ENCODE data around the gene NME5. TPM values are rescaled to one million over a fixed set of nuclear protein-coding genes. Genes with fewer than 3 reads are reported as not detected.
A peak's percentile ranks its signal among the peaks of the same experiment; 100 is the strongest.

The NME5 gene
- total and polyA plus RNA-seq, 9 of the 15 experiments (the other 6 are each of a cell fraction or from before 2014, with no cell fraction given), result not detected

DNA sequence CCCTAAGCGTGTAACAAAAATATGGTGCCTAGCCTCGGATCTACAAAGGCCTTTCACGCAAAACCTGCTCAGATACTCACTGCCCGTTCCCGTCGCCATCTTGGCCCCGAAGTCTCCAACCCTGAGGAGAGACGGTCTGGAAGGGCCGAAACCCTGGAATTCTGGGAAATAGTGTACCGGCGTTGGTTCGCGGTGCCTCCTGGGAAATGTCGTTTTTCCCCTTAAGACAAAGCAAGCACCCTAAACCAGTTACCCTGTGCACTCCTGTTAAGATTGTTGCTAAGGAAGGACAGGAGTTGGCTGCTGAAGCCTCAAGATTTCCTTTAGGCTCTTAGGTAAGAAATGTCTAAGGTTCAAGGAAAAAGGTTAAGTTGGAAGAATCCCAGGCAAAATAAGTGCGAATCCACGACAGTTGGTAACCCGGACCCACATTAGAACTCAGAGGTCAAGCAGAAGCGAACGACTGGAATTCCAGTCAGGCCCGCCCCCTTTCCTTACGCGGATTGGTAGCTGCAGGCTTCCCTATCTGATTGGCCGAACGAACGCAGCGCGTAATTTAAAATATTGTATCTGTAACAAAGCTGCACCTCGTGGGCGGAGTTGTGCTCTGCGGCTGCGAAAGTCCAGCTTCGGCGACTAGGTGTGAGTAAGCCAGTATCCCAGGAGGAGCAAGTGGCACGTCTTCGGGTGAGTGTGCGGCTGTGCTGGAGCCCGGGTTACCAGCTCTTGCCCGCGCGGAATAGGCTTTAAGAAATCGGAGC is 39.5 kb upstream of the NME5 start, which contains the start of the genes BRD8 and KIF20A (continued):
- TF ChIP-seq CBX8 (IDR thresholded peaks at IDR 0.05; ENCODE audit: borderline replicate concordance, extremely low read depth, low read depth, low read length, poor library complexity, severe bottlenecking) (no peak), SREBF2 (CRISPR knock-in tag; IDR thresholded peaks at IDR 0.05) (no peak), LCOR (CRISPR knock-in tag; IDR thresholded peaks at IDR 0.05) (0 out of 2 replicates have a peak, but pooled peaks have one; percentile 34), ATF7 (IDR thresholded peaks at IDR 0.05) (peak; percentile 74; the same call in 1 of the 2 replicates), POLR2AphosphoS5 (IDR thresholded peaks at IDR 0.05; ENCODE audit: control insufficient read depth, insufficient read depth, low read depth, low read length) (peak; percentile 95), JUND (IDR thresholded peaks at IDR 0.05; ENCODE audit: borderline replicate concordance, low read depth, low read length) (peak; percentile 36; the same call in 1 of the 2 replicates), JUND (tag; IDR thresholded peaks at IDR 0.05; ENCODE audit: borderline replicate concordance, low read depth, low read length) (no peak; the same call in 1 of the 3 replicates), ZKSCAN8 (CRISPR knock-in tag; IDR thresholded peaks at IDR 0.05) (no peak), ETV5 (CRISPR knock-in tag; IDR thresholded peaks at IDR 0.05; ENCODE audit: low read depth) (0 out of 2 replicates have a peak, but pooled peaks have one; percentile 53), JUNB (CRISPR knock-in tag; conservative IDR thresholded peaks at IDR 0.05) (no peak), ZNF584 (CRISPR knock-in tag; IDR thresholded peaks at IDR 0.05; ENCODE audit: low read depth) (peak; percentile 55; the same call in 1 of the 2 replicates), ZNF780A (CRISPR knock-in tag; IDR thresholded peaks at IDR 0.05) (no peak), MEF2A (IDR thresholded peaks at IDR 0.05; ENCODE audit: control insufficient read depth, low read depth, low read length) (no peak), ZNF644 (tag; IDR thresholded peaks at IDR 0.05; ENCODE audit: low read depth) (peak; percentile 82), TCFL5 (CRISPR knock-in tag; conservative IDR thresholded peaks at IDR 0.05) (no peak), NONO (IDR thresholded peaks at IDR 0.05; ENCODE audit: low read depth in 2 of 2, low read length in 1 of 2) (no peak), NCOR1 (IDR thresholded peaks at IDR 0.05) (no peak), ZEB2 (IDR thresholded peaks at IDR 0.05) (0 out of 2 replicates have a peak, but pooled peaks have one; percentile 12), ZNF143 (CRISPR knock-in tag; IDR thresholded peaks at IDR 0.05) (peak; percentile 92), BCOR (IDR thresholded peaks at IDR 0.05) (no peak), FOXA1 (IDR thresholded peaks at IDR 0.05; ENCODE audit: borderline replicate concordance) (no peak), EP400 (IDR thresholded peaks at IDR 0.05) (peak; percentile 96)
- TF ChIP-seq, protein P1, sequence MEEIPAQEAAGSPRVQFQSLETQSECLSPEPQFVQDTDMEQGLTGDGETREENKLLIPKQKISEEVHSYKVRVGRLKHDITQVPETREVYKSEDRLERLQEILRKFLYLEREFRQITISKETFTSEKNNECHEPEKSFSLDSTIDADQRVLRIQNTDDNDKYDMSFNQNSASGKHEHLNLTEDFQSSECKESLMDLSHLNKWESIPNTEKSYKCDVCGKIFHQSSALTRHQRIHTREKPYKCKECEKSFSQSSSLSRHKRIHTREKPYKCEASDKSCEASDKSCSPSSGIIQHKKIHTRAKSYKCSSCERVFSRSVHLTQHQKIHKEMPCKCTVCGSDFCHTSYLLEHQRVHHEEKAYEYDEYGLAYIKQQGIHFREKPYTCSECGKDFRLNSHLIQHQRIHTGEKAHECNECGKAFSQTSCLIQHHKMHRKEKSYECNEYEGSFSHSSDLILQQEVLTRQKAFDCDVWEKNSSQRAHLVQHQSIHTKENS (CRISPR knock-in tag; IDR thresholded peaks at IDR 0.05), result no peak
- TF ChIP-seq, protein P2, sequence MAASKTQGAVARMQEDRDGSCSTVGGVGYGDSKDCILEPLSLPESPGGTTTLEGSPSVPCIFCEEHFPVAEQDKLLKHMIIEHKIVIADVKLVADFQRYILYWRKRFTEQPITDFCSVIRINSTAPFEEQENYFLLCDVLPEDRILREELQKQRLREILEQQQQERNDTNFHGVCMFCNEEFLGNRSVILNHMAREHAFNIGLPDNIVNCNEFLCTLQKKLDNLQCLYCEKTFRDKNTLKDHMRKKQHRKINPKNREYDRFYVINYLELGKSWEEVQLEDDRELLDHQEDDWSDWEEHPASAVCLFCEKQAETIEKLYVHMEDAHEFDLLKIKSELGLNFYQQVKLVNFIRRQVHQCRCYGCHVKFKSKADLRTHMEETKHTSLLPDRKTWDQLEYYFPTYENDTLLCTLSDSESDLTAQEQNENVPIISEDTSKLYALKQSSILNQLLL (CRISPR knock-in tag; IDR thresholded peaks at IDR 0.05; ENCODE audit: borderline replicate concordance), result no peak
- TF ChIP-seq, protein P3, sequence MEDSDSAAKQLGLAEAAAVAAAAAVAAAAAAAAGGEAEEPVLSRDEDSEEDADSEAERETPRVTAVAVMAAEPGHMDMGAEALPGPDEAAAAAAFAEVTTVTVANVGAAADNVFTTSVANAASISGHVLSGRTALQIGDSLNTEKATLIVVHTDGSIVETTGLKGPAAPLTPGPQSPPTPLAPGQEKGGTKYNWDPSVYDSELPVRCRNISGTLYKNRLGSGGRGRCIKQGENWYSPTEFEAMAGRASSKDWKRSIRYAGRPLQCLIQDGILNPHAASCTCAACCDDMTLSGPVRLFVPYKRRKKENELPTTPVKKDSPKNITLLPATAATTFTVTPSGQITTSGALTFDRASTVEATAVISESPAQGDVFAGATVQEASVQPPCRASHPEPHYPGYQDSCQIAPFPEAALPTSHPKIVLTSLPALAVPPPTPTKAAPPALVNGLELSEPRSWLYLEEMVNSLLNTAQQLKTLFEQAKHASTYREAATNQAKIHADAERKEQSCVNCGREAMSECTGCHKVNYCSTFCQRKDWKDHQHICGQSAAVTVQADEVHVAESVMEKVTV (CRISPR knock-in tag; IDR thresholded peaks at IDR 0.05), result no peak
